GM18861 (cell line): ENCODE results near the gene RTN3.
"Not testable (repeated sequence)": the region's sequence is repeated elsewhere in the genome, so short reads cannot be mapped to it uniquely, and the experiment has no call there.

Source experiments
- ATAC-seq: cut with Tn5 transposase; IDR thresholded peaks from one replicate; pipeline ENCODE4 v1.9.1; 2021; ENCODE audit not compliant: unreplicated experiment

RTN3 gene

DNA sequence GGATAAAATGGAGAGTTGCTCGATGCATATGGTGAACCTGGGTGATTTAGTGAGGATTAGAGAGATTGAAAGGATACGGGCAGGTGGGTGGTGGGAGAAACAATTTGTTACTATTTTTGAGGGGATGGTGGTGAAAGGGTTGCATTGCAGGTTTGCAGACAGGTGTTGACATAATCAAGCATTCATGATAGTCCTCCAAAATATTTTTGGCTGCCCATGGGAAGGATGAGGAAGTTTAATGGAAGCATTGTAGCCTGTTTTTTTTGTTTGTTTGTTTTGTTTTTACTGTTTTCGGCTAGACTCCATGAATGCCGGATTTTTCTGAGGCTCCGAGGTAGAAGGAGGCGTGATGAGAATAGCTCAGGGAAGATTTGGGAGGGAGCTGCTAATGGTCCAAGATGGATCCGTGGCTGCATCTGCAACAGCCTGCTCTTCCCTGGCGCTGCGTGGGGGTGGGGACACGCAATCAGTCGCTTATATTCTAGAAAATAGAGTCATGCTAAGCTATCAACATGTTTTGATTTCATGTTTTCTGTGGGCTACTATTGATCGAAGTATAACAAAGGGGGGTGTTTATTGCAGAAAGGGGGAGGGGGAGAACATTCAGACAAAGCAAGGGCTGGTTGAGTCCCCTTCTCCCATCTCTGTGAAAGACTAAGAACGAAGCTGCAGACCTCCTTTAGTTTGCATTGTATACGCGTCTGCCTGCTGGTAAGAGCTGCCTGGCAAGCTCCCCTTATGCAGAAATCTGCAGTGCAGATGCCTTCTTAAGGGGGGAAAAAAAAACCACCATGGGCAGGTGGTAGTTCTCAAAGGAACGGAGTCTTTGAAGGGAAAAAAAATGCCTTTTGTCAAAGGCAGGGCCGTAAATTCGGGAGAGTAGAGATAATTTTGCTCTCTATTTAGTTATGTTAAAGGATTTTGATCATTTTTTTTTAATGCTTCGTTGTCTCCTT is 1.0 kb downstream of the RTN3 start:
- no peak for ATAC-seq

DNA sequence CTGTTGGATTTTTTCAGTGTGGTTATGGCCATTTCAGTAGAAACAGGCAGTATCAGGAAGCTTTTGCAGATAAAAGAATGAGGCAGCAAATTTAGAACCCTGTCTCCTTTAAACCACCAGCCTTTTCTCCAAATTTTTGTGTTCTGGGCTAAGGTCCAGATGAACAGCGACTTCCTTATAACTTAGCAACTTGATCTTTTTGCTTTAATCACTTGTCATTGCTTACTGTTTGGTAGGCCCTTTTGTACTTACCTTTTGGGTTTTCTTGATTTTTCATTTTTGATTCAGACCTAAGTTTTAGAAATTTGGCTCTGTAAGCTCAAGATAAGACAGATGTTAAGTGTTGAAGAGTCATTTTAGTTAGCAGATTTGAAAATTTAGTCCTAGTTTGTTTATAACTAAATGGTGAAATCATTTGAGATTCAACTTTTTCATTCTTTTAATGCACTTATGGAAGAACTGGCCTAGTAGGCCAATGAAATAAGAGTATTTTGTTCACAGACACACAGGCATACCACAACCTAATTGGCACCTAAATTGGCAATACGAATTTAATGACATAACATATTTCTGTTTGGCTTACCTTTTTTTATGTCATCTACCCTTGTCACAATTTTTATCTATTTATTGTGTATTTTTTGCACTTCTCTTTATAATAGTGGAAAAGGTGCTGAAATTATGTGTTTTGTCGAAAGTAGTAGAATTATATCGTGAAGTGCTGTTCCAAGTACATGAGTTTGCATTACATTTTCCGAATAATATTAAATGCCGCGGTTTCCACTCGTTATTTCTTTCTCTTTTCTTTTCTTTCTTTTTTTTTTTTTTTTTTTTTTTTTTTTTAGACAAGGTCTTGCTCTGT is 2.1 kb downstream of the RTN3 start:
- ATAC-seq: no peak

- ATAC-seq: not testable (repeated sequence)
Observed at GRCh38 chr11:63685158-63685721, 3.9 kb downstream of the RTN3 start.

GRCh38 chr11:63686926-63687325 is 5.6 kb downstream of the RTN3 start:
- no peak for ATAC-seq

DNA sequence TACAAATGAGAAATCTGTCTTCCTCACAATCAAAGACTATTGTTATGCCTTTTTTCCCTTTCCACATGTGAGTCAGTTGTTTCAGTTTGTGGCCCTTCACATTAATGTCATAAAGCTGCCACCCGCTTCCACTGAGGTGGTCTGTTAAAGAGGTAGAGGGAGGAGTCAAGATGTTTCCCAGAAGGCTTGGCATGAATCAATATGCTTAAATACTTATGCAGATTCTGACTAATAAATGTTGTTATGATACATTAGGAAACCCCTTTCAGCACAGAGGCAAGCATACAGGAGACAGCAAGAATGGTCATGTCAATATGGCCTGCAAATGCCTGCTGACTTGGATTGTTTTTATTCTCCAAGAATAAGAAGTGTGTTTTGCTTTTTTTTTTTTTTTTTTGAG is 6.5 kb downstream of the RTN3 start:
- ATAC-seq: no peak

GRCh38 chr11:63694596-63694995 is 13.3 kb downstream of the RTN3 start:
- no peak for ATAC-seq

DNA sequence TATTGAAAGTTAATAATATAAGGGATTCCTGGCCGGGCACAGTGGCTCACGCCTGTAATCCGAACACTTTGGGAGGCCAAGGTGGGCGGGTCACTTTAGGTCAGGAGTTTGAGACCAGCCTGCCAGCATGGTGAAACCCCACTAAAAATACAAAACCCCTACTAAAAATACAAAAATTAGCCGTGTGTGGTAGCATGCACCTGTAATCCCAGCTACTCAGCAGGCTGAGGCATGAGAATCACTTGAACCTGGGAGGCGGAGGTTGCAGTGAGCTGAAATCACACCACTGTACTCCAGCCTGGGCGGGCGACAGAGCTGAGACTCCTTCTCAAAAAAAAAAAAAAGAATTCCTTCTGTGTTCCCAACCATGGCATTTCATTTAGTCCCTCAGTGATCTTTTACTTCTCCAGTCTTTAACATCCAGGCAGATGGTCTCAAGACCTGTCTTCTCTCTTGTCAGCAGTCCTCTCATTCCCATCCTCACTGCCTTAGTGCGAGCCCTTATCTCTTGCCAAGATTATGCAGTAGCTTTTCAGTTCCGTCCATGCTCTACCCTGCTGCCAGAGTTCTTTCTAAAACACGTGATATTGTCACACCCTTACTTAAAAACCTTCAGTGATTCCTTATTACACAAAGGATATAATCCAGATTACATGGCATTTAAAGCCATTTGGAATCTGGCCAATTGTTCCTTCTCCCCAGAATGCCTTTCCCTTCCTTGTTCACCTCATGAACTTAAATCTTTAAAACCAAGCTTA is 17.9 kb downstream of the RTN3 start:
- no peak for ATAC-seq

- ATAC-seq: no peak
Observed at GRCh38 chr11:63699896-63700295, 18.6 kb downstream of the RTN3 start.

DNA sequence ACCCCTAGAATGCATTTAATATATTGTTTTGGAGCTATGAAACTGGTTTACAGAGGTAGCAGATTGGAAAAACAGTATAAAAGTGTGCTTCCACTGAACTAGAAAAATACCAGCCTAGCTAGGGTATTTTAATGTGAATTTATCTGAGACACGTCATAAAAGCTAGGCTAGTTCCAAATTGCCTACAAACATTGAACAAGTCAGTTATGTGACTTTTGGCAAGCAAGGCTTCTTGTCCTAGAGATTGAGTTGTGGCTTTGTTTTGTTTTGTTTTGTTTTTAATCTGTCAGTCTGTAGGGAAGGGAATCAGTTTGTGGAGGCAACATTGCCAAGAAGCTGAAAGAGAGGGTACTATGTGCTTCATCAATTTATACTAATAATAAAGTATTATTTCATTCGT is 24.2 kb downstream of the RTN3 start:
- no peak for ATAC-seq

GRCh38 chr11:63708764-63709163 is 27.5 kb downstream of the RTN3 start:
- no peak for ATAC-seq

DNA sequence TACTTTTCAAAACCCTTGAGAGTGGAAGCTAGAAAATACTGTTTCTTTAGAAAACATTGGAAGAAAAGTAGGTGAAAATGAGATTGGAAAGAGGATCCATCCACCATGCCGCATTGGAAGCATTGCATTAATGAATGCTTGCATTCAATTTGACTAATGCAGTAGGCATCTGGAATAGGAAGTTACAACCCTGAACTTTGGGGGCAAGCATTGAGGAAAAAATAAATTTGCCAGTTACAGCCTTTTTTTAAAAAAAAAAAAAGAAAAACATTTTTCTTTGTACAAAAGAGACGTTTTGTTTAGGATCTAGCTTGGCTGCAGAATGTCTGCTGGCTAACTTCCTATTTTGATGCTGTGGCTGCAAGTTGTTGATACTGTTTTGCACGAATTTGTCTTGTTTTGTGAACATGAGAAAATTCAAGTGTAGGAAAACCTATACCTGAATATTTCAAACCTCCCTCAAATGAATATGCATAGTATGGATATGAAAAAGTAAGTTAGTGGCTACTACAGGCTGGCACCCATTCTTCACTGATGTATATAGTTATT is 28.1 kb downstream of the RTN3 start:
- no peak for ATAC-seq

DNA sequence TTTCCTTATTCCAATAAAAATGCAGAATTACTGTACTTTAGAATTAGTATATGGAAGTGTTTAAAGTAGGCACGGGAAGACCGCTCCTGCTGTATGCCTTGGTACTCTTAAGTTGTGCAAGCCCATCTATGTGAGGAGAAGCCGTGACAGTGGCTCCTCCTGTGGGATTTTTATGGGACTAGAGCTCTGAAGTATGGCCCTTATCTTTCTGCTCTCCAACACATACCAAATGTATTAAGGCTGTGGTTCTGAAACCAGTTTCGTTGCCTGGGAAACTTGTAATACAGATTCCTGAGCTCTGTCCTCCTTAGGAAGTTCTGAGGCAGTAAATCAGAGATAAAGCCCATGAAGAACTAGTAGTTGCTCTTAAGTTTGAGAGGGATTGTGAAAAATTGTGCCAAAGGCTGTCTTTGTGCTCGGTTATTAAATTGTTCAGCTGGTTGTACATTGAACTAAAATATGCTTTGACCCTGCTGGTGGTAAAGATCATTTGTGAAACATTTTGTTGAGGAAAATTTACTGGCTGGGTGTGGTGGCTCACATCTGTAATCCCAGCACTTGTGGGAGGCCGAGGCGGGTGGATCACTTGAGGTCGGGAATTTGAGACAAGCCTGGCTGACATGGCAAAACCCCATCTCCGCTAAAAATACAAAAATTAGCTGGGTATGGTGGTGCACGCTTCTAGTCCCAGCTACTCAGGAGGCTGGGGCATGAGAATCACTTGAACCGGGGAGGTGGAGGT is 29.3 kb downstream of the RTN3 start:
- ATAC-seq: no peak

- no peak for ATAC-seq
Observed at GRCh38 chr11:63711838-63712237, 30.5 kb downstream of the RTN3 start.

GRCh38 chr11:63713766-63714165 is 32.5 kb downstream of the RTN3 start:
- no peak for ATAC-seq

DNA sequence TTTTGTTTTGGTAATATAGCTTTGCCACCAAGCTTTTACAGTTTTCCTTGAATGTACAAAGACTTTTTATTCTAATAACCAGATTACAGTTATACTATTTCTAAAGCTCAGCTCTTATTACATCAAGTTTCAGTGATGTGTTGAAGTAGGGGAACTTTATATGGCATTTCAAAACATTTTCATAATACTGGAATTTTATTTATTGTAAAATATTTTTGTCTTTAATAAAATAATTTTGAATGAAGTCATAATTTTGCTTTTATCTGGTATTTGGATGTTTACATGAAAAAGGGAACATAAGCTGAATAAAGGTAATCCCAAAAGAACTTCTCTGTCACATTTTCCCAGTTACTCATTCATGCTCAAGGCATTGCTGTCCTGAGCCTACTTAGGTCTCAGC is 34.7 kb downstream of the RTN3 start:
- no peak for ATAC-seq

GRCh38 chr11:63719001-63719400 is 37.7 kb downstream of the RTN3 start:
- no peak for ATAC-seq

DNA sequence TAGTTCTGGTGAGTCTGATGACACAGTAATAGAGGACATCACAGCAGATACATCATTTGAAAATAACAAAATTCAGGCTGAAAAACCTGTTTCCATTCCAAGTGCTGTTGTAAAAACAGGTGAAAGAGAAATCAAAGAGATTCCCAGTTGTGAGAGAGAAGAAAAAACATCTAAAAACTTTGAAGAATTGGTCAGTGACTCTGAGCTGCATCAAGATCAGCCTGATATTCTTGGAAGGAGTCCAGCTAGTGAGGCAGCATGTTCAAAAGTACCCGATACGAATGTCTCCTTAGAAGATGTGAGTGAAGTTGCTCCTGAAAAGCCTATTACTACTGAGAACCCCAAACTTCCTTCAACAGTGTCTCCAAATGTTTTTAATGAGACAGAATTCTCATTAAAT is 38.7 kb downstream of the RTN3 start:
- no peak for ATAC-seq

GRCh38 chr11:63720611-63721010 is 39.3 kb downstream of the RTN3 start:
- no peak for ATAC-seq

GRCh38 chr11:63729326-63729725 is 48.0 kb downstream of the RTN3 start:
- ATAC-seq: no peak

DNA sequence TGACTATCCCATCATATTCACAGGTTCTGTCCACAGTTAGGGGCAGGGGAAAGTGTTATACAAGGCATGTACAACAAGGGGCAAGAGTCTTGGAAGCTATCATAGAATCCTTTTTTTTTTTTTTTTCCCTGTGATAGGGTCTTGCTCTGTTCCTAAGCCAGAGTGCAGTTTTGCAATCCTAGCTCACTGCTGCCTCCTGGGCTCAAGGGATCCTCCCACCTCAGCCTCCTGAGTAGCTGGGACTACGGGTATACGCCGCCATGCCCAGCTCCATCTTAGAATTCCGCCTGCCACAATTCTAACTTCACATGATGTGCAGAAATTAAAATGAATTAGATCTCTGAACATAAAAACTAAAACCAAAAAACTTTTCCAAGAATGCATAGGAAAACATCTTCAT is 55.6 kb downstream of the RTN3 start:
- no peak for ATAC-seq
